Upper lobe of left lung (tissue), 6 donors: ENCODE results near the gene ZC2HC1B. TPM values are rescaled to one million over a fixed set of nuclear protein-coding genes. Genes with fewer than 3 reads are reported as not detected.

ENCODE experiments used
- ATAC-seq, 2 donors: fragments of 200-7000 bp; cut with Tn5 transposase; one replicate each; pipeline ENCODE4 v1.9.1; 2022; ENCODE audit warnings: mild to moderate bottlenecking in 2 of 2, moderate library complexity in 2 of 2; ENCODE audit not compliant: low FRiP score in 2 of 2
- DNase-seq, 2 donors: peaks; one replicate each; pipeline ENCODE4 v3.0.0-alpha.2; 2019 to 2020
- H3K27ac ChIP-seq, 4 donors: fragments of 200-600 bp; sonication (generic); one replicate each; pipeline ENCODE4 v1.5.1; 2016 to 2019
- H3K27me3 ChIP-seq, 4 donors: fragments of 200-600 bp; sonication (generic); one replicate each; pipeline ENCODE4 v1.5.1; 2017 to 2019
- H3K36me3 ChIP-seq, 4 donors: fragments of 200-600 bp; sonication (generic); one replicate each; pipeline ENCODE4 v1.5.1; 2016 to 2019
- H3K4me1 ChIP-seq, 4 donors: fragments of 200-600 bp; sonication (generic); one replicate each; pipeline ENCODE4 v1.5.1; 2018 to 2019
- H3K4me3 ChIP-seq, 4 donors: fragments of 200-600 bp; sonication (generic); one replicate each; pipeline ENCODE4 v1.5.1; 2017 to 2019; ENCODE audit warnings: mild to moderate bottlenecking in 2 of 4, moderate library complexity in 1 of 4
- H3K9me3 ChIP-seq, 4 donors: fragments of 200-600 bp; sonication (generic); one replicate each; pipeline ENCODE4 v1.5.1; 2018 to 2019
- CTCF ChIP-seq, 6 experiments: fragments of 450-650 bp in 4 of 6; fragments of 200-600 bp in 2 of 6; sonication (generic) in 2 of 6; IDR thresholded peaks; one replicate each; pipeline ENCODE4 v1.5.1; 2016 to 2019; ENCODE audit warnings: antibody characterized with exemption in 6 of 6
- EP300 ChIP-seq, 4 donors: sonication (generic); formaldehyde crosslinking; IDR thresholded peaks; one replicate each; pipeline ENCODE4 v1.5.1; 2017; ENCODE audit warnings: antibody characterized with exemption in 4 of 4, control low read depth in 2 of 4
- POLR2A ChIP-seq, 4 donors: fragments of 450-650 bp; IDR thresholded peaks; one replicate each; pipeline ENCODE4 v1.5.1; 2016 to 2017; ENCODE audit warnings: antibody characterized with exemption in 4 of 4, mild to moderate bottlenecking in 2 of 4
- POLR2AphosphoS5 ChIP-seq, 2 donors: sonication (generic); formaldehyde crosslinking; IDR thresholded peaks; one replicate each; pipeline ENCODE4 v1.5.1; 2017; ENCODE audit warnings: antibody characterized with exemption in 2 of 2
- WGBS, 2 donors: methylation state at CpG; one replicate each; pipeline ENCODE4 v1.1.5; 2017 to 2018; 5-methylcytosine and 5-hydroxymethylcytosine counted together
- total RNA-seq, 6 donors: library from RNA; depleted of rRNA in 4 of 6; stranded (reverse); fragments of >200 nt in 4 of 6; gene quantifications; one replicate each; pipeline versions ENCODE4 v1.1.0 to v1.2.1, GENCODE V29; 2016 to 2021
- donor health status: DM: no; HTN: no; CAD: no; lungs with moderate emphysema.
- donor health status: DM: no; HTN: yes; CAD: no; lungs with severe emphysema.

ZC2HC1B gene
- total RNA-seq = not detected

DNA sequence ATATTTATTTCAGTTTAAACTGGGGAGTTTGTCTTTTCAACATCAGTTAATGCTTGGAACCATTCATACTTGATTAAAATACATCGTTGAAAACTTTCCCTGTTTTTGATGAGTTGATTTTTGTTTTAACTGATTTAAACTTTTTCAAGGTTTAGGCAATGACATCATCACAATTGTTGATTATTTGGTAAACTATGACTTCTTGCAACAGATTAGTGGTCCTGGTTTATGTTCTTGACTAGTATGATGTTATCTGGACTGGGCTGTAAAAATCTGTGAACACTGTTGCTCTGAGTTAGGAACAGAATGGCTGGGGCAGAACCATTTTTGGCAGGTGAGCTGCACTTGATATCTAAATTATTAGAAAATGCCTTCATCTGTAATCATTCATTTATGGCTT, at the start of gene ZC2HC1B:
Gene ZC2HC1B (plus strand): TSS at position 241 of the 400 bp plus-strand sequence. CDS start 66 bp downstream, at position 307.
- Histone ChIP-seq H3K27ac (no peak within 1 kb of the TSS), H3K4me1 (no peaks in the 10 kb centered on the region), H3K4me3 (no peak within 1 kb of the TSS), H3K27me3 (no peaks in the 10 kb centered on the region), H3K9me3 (no peaks in the 10 kb centered on the region), H3K36me3 (peaks cover 13 to 53% (median 35%) of the 10 kb centered on the region in 4 donors)
- TF ChIP-seq EP300 (IDR thresholded peaks at IDR 0.05) = no peak
- no peak for TF ChIP-seq POLR2A (IDR thresholded peaks at IDR 0.05)
- no peak for TF ChIP-seq CTCF (IDR thresholded peaks at IDR 0.05)
- TF ChIP-seq POLR2AphosphoS5 (IDR thresholded peaks at IDR 0.05) = no peak
- no peak for DNase-seq
- ATAC-seq = no peak
- WGBS, 2 donors = 93 to 95% methylated on average over 1 of the region's 1 CpG

GRCh38 chr6:143817621-143818020, 46.7 kb upstream of the ZC2HC1B start:
- DNase-seq (no peak), ATAC-seq (no peak)
- Histone ChIP-seq H3K27me3 (no peaks in the 10 kb centered on the region), H3K4me3 (no peak overlapping the region), H3K27ac (no peak overlapping the region), H3K36me3 (no peaks in the 10 kb centered on the region), H3K9me3 (no peaks in the 10 kb centered on the region), H3K4me1 (peaks cover 0 to 7% (median 3%) of the 10 kb centered on the region in 4 donors)
- TF ChIP-seq CTCF (IDR thresholded peaks at IDR 0.05) (no peak), POLR2A (IDR thresholded peaks at IDR 0.05) (no peak), POLR2AphosphoS5 (IDR thresholded peaks at IDR 0.05) (no peak), EP300 (IDR thresholded peaks at IDR 0.05) (no peak)

GRCh38 chr6:143821359-143821758, 42.9 kb upstream of the ZC2HC1B start:
- Histone ChIP-seq H3K9me3 (no peaks in the 10 kb centered on the region), H3K27ac (no peak overlapping the region), H3K27me3 (no peaks in the 10 kb centered on the region), H3K4me3 (no peak overlapping the region), H3K4me1 (peaks cover 0 to 13% (median 8%) of the 10 kb centered on the region in 4 donors), H3K36me3 (peaks cover 0 to 16% (median 7%) of the 10 kb centered on the region in 4 donors)
- ATAC-seq (no peak), DNase-seq (no peak)
- no peak for TF ChIP-seq CTCF (IDR thresholded peaks at IDR 0.05)
- TF ChIP-seq POLR2A (IDR thresholded peaks at IDR 0.05) = no peak
- no peak for TF ChIP-seq EP300 (IDR thresholded peaks at IDR 0.05)
- no peak for TF ChIP-seq POLR2AphosphoS5 (IDR thresholded peaks at IDR 0.05)
- WGBS, 2 donors = 67 to 73% methylated on average over 6 of the region's 6 CpGs

GRCh38 chr6:143822584-143823024, 41.7 kb upstream of the ZC2HC1B start:
- no peak for TF ChIP-seq EP300 (IDR thresholded peaks at IDR 0.05)
- no peak for TF ChIP-seq CTCF (IDR thresholded peaks at IDR 0.05)
- no peak for TF ChIP-seq POLR2AphosphoS5 (IDR thresholded peaks at IDR 0.05)
- no peak for TF ChIP-seq POLR2A (IDR thresholded peaks at IDR 0.05)
- Histone ChIP-seq H3K27me3 (no peaks in the 10 kb centered on the region), H3K27ac (no peak overlapping the region), H3K4me3 (no peak overlapping the region), H3K4me1 (peaks cover 0 to 13% (median 8%) of the 10 kb centered on the region in 4 donors), H3K9me3 (no peaks in the 10 kb centered on the region), H3K36me3 (peaks cover 0 to 19% (median 7%) of the 10 kb centered on the region in 4 donors)
- WGBS, 2 donors = 40 to 46% methylated on average over 3 of the region's 3 CpGs
- no peak for DNase-seq
- peak; percentile 40 to 53 for ATAC-seq

DNA sequence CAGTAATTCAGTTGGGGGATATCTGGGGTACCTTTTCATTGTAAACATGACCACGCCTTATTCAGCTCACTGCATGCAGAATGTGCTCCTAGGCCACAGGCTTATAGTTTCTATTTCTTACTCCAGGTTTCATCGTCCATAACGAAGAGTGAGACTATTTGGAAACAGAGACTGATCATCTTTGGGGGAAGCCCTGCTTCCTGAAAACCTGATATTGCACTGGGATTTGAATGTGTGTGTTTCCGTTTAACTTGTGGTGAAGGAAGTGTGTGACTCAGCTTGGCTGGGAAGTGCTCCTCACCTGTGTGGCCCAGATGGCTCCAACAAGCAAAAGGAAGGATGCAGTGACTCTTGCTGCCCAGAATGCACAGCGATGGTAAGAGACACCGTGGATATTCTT, 40.7 kb upstream of the ZC2HC1B start:
- TF ChIP-seq CTCF (IDR thresholded peaks at IDR 0.05) = no peak
- TF ChIP-seq POLR2AphosphoS5 (IDR thresholded peaks at IDR 0.05) = peak in 1 of 2 donors; percentile 60
- WGBS, 2 donors = 58 to 60% methylated on average over 6 of the region's 6 CpGs
- no peaks in the 10 kb centered on the region for H3K27me3 ChIP-seq
- no peaks in the 10 kb centered on the region for H3K9me3 ChIP-seq
- DNase-seq (no peak), ATAC-seq (no peak)
- H3K36me3 ChIP-seq = peaks cover 0 to 19% (median 7%) of the 10 kb centered on the region in 4 donors
- H3K27ac ChIP-seq = no peak overlapping the region
- H3K4me1 ChIP-seq = peaks cover 0 to 13% (median 8%) of the 10 kb centered on the region in 4 donors
- H3K4me3 ChIP-seq = no peak overlapping the region
